HG03571 (cell line): Measurements from ENCODE around the gene VAMP5.
"Not testable (repeated sequence)": the region's sequence is repeated elsewhere in the genome, so short reads cannot be mapped to it uniquely, and the experiment has no call there.

Source experiments
- ATAC-seq: cut with Tn5 transposase; IDR thresholded peaks from one replicate; pipeline ENCODE4 v1.9.1; 2021; ENCODE audit not compliant: unreplicated experiment

Gene VAMP5

DNA sequence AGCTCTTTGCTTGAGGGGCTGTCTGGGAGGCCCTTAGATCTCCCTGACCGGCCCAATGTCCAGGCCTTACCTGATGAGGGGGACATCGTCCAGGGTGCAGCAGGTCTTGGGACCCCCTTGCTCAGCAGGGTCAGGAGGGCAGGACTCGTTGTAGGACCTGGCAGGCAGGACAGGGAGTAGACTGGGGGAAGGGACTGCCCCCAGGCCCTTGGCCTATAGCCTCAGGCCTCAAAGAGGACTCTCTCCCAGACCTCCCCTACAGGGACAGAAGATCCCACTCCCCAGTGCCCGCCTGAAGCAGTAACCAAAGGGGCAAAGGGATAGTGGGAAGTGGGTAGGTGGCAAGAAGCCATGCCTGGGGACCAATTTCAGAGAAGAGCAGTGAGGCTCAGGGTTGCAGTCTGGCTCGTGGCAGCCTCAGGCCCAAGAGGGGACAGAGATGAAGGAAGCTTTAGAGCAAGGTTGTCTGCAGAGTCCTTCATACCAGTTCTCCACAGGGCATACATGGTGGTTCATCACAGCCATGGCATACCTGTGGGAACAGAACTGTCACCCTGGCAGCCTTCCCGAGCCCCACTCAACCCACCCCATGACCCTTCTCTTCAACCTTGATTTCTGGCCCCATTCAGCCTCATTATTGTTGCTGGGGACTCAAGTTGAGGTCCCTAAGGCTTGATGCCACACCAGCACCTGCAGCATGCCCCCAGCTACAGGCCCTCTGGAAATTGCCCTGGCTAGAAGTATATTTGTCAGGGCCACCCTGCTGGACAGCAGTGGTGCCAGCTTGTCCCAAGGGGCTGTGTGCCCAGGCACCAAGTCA lies 16.9 kb downstream of the VAMP5 start:
- ATAC-seq: no peak

DNA sequence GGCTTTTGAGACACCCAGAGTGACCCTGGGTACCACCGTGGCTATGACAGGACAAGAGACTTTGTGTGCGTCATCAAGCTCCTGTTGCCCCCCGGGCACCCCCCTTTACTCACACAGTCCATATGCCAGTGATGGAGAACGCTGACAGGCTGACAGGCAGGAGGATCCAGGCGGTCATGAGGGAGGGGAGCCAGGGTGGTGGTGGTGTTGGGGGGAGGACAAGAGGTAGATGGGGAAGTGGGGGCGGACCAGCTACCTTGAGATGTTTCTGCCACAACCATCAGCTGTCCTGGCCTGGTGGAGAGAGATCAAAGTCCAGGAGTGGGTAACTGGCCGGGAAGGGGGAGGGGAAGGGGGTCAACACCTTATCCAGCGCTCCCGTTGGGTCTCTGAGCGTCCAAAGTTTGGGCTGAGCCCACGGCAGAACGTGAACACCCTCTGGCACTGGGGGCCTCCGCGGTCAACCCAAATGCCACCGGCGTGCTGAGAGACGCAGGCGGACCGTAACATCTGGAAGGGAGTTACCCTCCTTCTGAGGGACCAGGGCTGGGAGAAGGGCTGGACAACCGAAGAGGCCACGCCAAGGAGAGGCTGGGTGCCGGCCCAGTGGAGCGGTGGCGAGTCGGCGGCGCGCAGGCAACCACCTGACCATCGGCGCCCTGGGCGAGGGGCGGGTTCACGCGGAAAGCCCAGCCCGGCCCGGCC lies 17.7 kb downstream of the VAMP5 start:
- ATAC-seq: peak; percentile 36

DNA sequence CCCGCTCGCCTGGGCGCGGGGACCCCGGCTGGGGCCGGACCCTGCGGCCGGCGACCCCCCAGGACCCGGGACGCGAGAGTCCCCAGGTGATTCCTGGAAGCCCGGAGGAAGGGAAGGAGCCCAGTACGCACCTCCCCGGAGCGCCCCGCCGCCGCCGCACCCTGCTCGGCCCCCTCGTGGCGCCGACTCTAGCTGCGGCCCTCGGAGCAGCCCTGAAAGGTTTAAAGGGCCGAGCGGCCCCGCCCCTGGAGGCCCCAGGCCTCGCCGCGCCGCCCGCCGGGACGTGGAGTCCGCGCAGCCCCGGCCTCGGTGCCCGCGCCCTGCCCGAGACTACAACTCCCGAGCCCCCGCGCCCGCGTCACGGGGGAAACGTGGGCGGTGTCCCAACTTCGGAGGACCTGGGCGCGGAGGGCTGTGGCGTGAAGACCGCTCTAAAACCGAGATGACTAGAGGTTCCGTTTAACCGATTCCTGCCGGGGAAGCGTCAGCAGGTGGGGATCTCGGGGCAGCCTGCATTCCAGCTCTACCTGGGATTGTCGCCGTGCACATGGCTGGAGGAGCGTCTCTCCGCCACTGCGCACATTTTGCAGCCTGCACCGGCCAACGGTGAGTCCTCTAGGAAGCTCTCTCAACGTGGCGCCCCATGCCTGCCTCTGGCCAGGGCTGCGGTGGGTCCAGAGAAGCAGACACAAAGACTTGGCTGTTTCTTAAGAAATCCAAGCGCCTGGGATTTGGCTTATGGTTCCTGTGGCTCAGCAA lies 18.4 kb downstream of the VAMP5 start, which contains the start of gene TMEM150A:
TMEM150A (minus strand) TSS at position 223 of the 759 bp plus-strand sequence. CDS start 750 bp downstream, outside the sequence.
- ATAC-seq: peak; percentile 93

DNA sequence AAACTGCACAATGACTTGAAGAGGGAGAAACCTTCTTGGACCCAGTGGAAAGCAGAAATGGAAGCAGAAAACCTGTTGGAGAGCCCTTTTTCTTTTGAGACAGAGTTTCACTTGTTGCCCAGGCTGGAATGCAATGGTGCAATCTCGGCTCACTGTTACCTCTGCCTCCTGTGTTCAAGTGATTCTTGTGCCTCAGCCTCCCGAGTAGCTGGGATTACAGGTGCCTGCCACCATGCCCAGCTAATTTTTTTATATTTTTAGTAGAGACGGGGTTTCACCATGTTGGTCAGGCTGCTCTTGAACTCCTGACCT lies 19.9 kb downstream of the VAMP5 start:
- not testable (repeated sequence) for ATAC-seq

DNA sequence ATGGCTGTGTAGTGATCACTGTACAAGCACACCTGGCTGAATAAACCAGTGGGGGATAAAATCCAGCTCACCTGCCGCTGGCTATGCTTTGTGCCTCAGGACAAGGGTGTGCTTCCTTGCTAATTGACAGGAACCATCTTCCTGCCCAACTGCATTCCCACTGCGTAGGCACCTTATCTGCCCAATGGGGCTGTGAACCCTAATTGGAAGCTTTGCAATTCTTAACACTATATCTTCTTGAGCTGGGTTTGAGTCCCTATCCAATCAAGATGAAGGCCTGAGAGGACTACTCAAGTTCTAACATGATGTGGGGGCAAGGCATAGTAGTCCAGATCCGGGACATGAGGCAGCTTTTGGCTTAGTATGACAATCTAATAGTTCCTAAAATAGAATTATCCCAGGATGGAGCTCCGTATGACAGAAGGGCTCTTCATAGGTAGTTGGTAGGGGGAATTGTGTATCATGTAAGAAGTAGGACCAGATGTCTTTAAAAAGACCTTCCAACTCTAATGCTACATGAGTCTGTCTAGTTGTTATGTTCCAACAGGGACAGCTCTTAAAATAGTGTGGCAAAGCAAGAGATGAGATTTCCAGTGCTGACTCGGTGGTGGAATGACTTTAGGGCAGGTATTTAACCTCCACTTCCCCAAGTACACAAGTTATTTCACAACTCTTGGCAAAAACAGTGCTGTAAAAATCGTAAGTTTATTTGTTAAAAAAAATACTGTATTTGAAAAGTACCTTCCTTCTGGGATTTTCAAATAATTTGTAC lies 20.5 kb downstream of the VAMP5 start:
- ATAC-seq: no peak

DNA sequence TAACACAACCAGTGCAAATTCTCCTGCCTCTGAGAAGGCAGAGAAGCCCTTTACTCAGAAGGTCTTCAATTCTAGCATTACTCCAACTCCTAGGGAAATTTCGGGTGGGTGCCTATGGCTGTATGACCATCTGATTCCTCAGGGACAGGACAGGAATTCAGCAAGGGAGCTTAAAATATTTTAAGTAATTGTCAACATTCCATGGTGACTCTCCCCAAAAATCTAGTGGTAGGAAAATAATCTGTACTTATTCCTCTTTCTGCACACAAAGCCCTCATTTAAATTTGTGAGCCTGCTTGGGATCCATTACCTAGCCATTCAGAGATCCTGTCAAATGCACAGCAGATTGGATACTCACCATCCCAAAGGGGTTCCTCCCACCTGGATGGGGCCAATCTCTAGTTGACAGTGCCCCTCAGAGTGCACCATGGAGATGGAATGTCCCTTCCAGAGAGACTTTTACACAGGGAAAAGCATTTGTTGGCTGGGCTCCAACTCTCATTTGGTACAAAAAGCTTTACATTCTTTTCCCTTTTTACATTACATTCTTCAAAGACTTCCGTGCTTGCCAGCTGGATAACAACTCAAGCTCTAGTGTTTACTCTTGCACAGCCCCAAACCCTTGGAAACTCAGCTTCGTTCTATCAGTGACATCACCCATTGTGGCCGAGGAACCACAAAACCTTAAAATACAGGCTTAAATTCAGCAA lies 21.3 kb downstream of the VAMP5 start:
- no peak for ATAC-seq

DNA sequence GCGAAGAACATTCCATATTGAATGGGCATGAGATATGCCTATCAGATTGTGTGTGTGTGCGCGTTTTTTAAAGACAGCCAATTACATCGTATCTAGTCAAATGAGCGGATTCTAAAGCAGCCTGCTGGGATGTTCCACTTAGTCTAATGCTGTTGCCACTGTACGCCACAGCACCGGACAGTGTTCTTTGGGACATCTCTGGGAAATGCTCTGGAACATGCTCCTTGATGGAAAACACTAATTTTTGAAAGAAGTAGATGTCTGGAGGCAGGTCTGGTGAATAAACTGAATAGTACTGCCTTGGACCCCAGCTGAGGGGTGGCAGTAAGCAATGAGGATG lies 21.9 kb downstream of the VAMP5 start:
- no peak for ATAC-seq

DNA sequence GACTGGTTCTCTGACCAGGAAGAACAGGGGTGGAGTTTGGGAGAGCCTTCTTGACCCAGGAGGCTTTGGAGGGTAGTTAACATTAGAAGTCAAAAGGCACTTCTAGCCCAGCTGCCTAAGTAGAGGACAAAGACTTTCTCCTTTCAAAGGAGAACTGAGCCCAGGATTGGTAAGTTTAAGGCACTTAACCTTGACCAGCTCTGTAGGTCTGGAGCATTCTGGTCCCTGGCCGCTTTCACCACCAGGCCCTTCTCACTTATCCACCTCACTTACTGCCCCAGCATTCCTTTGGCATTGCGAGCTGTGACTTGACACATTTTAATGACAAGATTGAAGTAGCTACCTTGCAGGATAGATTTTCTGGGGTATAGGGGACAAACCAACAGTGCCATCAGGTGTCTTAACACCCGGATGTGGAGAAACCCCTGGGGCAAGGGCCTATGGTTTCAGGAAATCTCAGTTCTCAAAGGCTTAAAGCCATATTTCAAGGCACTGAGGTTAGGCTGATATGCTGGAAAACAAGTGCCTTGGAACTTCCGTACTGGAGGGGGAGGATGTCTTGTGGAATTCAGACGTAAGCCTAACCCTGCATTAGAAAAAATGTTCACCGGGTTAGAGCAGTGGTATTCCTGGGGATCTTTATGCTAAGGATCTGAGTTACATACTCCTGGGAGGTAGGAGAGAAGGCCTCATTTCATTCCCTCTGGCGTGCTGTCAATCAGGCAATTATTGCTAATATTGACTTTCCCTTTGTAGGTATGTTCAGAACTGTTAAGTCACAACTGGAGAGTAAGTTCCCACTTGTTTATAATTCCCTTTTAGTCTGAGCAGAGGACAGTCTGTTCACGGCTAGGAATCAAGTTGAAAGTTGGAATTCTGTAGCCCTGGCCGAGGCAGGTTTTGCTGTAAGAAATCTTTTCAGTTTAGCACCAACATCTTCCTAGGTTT lies 23.3 kb downstream of the VAMP5 start:
- ATAC-seq: no peak

DNA sequence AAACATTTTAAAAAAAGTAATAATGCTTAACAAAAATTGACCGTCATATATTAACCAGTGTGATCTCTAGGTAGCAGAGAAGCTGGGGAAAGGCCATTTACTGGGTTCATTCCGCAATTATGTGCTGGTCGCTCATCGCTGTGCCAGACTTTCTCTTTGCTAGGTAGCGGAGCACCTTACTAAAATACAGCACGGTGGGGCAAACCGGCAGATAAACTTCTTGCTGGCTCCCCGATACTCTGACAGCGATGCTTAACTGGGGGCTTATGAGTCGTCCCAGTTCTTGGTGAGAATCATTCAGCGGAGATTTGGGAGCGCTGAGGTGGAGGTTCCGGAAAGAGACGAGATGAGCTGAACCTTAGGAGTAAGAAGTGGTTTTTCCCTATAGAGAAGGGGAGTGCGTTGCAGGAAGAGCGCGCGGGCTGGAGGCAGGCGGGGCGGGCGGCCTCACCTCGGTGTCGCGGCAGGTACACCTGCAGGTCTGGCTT lies 27.0 kb downstream of the VAMP5 start:
- no peak for ATAC-seq

DNA sequence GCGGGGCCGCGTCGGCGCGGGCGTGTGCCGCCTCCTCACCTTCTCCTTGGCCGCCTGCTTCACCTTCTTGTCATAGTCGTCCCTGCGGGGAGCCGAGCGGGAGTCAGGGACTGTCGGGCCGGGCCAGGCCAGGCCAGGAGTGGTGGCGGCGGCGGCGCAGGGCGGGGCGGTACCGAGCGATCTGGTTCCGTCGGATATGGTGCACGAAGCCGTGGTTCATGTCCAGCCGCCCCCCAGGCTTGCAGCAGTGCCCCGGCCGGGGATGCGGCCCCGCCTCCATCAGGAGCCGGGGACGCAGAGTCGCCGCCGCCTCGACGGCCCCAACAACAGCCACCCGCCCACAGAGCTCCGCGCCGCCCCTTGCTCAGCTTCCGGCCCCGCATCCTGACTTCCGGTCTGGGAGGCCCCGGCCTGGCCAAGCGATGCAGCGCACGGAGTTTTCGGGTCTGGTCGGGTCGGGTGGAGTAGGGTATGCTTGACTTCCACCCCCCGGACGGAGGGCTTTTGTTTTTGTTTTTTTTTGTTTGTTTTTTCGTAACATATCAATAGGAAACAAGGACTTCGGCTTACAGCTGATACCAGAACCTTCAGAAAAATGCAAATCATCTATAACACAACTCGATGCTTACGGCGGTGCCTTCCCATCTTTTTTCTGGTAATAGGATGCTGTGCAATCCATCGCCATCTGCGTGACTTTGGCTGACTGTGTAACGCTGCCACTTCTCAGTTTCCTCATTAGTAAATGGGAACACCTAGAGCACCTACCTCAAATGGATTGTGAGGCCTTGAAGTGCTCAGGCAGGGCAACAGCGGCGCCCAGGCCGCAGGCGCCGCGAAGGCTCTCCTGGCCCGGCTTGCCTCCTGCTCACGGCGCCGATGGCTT lies 27.7 kb downstream of the VAMP5 start, which contains the start of gene C2orf68:
C2orf68 (minus strand) TSS at position 362 of the 883 bp plus-strand sequence; CDS start at position 280, 82 bp downstream.
- ATAC-seq: peak; percentile 69

DNA sequence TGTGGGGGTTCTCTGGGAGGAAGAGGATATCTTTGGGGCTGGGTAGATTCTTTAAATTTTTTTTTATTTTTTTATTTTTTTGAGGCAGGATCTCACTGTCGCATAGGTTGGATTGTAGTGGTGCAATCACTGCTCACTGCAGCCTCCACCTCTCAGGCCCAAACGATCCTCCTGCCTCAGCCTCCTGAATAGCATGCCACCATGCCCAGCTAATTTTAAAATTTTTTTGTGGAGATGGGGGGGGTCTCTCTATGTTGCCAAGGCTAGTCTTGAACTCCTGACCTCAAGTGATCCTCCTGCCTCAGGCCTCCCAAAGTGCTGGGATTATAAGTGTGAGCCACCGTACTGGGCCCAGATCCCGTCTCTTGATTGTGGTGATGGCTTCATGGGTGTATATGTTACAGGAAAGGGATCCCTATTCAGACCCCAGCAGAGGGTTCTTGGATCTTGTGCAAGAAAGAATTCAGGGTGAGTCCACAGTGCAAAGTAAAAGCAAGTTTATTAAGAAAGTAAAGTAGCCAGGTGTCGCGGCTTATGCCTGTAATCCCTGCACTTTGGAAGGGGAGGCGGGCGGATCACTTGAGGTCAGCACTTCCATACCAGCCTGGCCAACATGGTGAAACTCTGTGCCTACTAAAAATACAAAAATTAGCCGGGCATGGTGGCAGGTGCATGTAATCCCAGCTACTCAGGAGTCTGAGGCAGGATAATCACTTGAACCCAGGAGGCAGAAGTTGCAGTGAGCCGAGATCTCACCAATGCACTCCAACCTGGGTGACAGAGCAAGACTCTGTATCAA lies 29.7 kb downstream of the VAMP5 start:
- no peak for ATAC-seq

DNA sequence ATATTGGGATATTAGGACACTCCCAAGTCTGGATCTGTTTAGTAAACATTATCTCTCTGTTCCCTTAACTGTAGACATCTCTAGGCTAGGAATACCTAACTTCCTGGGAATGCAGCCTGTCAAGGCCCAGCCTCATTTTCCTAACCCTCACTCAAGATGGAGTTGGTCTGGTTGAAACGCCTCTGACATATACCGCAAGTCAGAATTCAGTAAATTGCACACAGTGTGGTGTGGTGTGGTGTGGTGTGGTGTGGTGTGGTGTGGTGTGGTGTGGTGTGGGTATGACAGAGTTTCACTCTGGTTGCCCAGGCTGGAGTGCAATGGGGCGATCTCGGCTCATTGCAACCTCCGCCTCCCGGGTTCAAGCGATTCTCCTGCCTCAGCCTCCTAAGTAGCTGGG lies 30.5 kb downstream of the VAMP5 start:
- ATAC-seq: not testable (repeated sequence)

DNA sequence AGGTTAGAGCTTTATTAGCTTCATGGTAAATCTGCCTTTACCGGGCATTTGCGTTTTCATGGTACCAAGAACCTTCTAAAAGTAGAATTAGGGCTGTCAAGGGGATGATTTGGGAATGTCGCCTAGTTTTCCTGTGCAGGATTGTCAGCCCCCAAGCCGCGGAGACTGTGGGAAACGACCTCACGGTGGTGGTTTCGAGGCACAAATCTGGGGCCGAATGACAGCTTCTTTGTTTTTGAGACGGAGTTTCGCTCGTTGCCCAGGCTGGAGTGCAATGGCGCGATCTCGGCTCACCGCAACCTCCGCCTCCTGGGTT lies 31.1 kb downstream of the VAMP5 start:
- no peak for ATAC-seq

DNA sequence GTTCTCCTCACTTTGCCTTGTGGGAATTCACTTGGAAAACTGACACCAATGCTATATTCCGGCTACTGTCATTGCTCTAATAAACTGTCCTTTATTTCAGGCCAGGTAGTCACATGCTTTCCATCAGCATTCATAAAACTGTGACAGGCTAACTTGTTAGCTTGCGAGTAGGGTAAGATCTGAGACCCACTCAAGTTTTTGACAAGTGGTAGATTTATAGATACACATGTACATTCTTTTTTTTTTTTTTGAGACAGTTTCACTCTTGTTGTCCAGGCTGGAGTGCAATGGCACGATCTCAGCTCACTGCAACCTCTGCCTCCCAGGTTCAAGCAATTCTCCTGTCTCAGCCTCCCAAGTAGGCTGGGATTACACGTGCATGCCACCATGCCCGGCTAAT lies 33.5 kb downstream of the VAMP5 start:
- not testable (repeated sequence) for ATAC-seq

DNA sequence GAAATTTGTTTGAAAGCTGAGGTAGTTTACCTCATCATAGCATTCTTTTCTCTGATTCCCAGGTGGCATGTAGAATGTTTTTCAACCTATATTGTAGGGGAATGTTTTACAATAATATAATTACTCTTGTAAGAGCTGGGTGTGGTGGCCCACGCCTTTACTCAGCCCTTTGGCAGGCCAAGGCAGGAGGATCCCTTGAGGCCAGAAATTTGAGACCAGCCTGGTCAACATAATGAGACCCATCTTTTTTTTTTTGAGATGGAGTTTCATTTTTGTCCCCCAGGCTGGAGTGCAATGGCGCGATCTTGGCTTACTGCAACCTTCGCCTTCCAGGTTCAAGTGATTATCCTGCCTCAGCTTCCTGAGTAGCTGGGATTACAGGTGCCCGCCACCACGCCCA lies 35.4 kb downstream of the VAMP5 start:
- no peak for ATAC-seq

DNA sequence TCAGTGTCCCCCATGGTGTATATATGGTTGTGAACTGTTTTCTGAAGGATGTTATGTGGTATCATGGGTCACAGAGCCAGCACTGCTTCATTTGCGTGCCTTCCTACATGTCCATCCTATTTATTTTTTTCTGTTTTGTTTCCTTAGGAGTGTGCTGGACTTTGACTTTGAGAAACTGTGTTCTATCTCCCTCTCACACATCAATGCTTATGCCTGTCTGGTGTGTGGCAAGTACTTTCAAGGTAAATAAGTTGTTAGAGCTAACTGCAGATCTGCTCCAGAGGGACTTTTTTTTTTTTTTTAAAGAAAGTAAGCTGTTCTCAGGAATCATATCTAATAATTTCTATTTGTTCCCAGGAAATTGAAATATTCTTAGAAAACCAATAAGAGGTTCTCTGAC lies 37.1 kb downstream of the VAMP5 start:
- no peak for ATAC-seq

DNA sequence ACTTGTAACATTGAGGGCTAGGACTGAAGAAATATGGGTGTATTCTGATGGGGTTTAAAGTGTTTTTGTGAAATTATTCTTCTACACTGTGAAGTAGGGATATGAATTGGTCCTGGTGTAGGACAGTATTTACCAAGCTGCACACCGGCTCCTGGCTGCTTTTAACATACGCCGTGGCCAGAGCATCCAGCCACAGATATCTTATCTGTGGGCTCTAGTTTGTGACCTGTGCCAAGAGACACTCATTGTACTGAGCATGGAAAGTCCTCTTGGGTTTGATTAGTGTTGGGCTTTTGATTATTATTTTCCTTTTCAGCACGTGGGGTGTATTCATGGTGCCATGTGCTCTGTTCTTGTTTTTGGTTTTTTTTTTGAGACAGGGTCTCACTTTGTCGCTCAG lies 39.8 kb downstream of the VAMP5 start:
- no peak for ATAC-seq
